Stomach (tissue), 9 donors: Measurements from ENCODE around the gene B3GNT7. TPM values are rescaled to one million over a fixed set of nuclear protein-coding genes. Genes with fewer than 3 reads are reported as not detected.
"Not testable (repeated sequence)": the region's sequence is repeated elsewhere in the genome, so short reads cannot be mapped to it uniquely, and the experiment has no call there.

Experiments
- DNase-seq, 2 donors: peaks; one replicate each; pipeline versions ENCODE4 v3.0.0 to v3.0.0-alpha.2; 2013 to 2019
- H3K27ac ChIP-seq, 5 donors: fragments of 200-600 bp in 4 of 5; sonication (generic) in 4 of 5; one replicate each; pipeline ENCODE4 v1.5.1; 2013 to 2019; ENCODE audit warnings: mild to moderate bottlenecking in 1 of 5, moderate library complexity in 1 of 5
- H3K27me3 ChIP-seq, 3 donors: fragments of 200-600 bp; sonication (generic); one replicate each; pipeline ENCODE4 v1.5.1; 2017 to 2019; ENCODE audit warnings: mixed run types in 1 of 3
- H3K36me3 ChIP-seq, 4 donors: fragments of 200-600 bp; sonication (generic); 1 replicate in 3 of 4; 2 replicates in 1 of 4; pipeline ENCODE4 v1.5.1; 2016 to 2019
- H3K4me1 ChIP-seq, 4 donors: fragments of 200-600 bp; sonication (generic); one replicate each; pipeline ENCODE4 v1.5.1; 2016 to 2019
- H3K4me3 ChIP-seq, 4 donors: fragments of 200-600 bp; sonication (generic) in 3 of 4; one replicate each; pipeline ENCODE4 v1.5.1; 2016 to 2019; ENCODE audit warnings: mild to moderate bottlenecking in 1 of 4
- H3K9me3 ChIP-seq, 4 donors: fragments of 200-600 bp; sonication (generic); one replicate each; pipeline ENCODE4 v1.5.1; 2016 to 2019
- CTCF ChIP-seq, 7 experiments: fragments of 450-650 bp in 4 of 7; fragments of 200-600 bp in 3 of 7; sonication (generic) in 3 of 7; IDR thresholded peaks; one replicate each; pipeline ENCODE4 v1.5.1; 2016 to 2019; ENCODE audit warnings: antibody characterized with exemption in 7 of 7, control low read depth in 2 of 7, mild to moderate bottlenecking in 1 of 7
- EP300 ChIP-seq: sonication (generic); formaldehyde crosslinking; IDR thresholded peaks from one replicate; pipeline ENCODE4 v1.6.1; 2017; ENCODE audit warnings: antibody characterized with exemption
- POLR2A ChIP-seq, 4 donors: fragments of 450-650 bp; IDR thresholded peaks; one replicate each; pipeline ENCODE4 v1.6.1; 2016; ENCODE audit warnings: antibody characterized with exemption in 4 of 4, control low read depth in 2 of 4, mild to moderate bottlenecking in 1 of 4, moderate library complexity in 1 of 4
- POLR2AphosphoS5 ChIP-seq, 3 donors: sonication (generic); formaldehyde crosslinking; IDR thresholded peaks; one replicate each; pipeline ENCODE4 v1.6.1; 2016; ENCODE audit warnings: antibody characterized with exemption in 3 of 3
- WGBS, 5 donors: extraction: QIAGEN DNeasy Blood & Tissue Kit in 3 of 5; methylation state at CpG; one replicate each; pipeline versions ENCODE4 v1.1.5 to v1.1.7; 2013 to 2018; 5-methylcytosine and 5-hydroxymethylcytosine counted together
- intact Hi-C: fragments of 100-400 bp; cut with DNase I; formaldehyde crosslinking; loops from one replicate; pipeline ENCODE4 v1.15.1; 2023; ENCODE audit warnings: low total_unique reads
- polyA plus RNA-seq, 3 donors: library from polyadenylated mRNA; stranded (reverse); fragments of 200-250 nt; gene quantifications; one replicate each; pipeline ENCODE4 v1.2.3, GENCODE V29; 2013
- total RNA-seq, 5 donors: library from RNA; depleted of rRNA; stranded (reverse); fragments of >200 nt; gene quantifications; one replicate each; pipeline versions ENCODE4 v1.1.0 to v1.2.3, GENCODE V29; 2014 to 2016
- donor health status: healthy with polysubstance abuse.
- donor health status: Bipolar disorder and iron deficiency.
- donor health status: healthy.

The B3GNT7 gene
- total and polyA plus RNA-seq, 8 donors = 1.9 to 156 (median 16.3) TPM

GRCh38 chr2:231427116-231427515, 31.6 kb downstream of the B3GNT7 start:
- intact Hi-C loops = no loop called here
- DNase-seq = no peak
- WGBS, 5 donors = 80 to 89% (median 84%) methylated on average over 3 of the region's 3 CpGs
- no peak overlapping the region for H3K27ac ChIP-seq
- H3K4me1 ChIP-seq = no peaks in the 10 kb centered on the region
- peaks cover 0 to 17% (median 4%) of the 10 kb centered on the region in 4 donors for H3K9me3 ChIP-seq
- no peak overlapping the region for H3K4me3 ChIP-seq
- TF ChIP-seq EP300 (no peak), CTCF (IDR thresholded peaks at IDR 0.05) (no peak), POLR2AphosphoS5 (IDR thresholded peaks at IDR 0.05) (no peak), POLR2A (IDR thresholded peaks at IDR 0.05) (no peak)
- no peaks in the 10 kb centered on the region for H3K36me3 ChIP-seq
- no peaks in the 10 kb centered on the region for H3K27me3 ChIP-seq

- WGBS, 5 donors = 80 to 82% (median 81%) methylated on average over 6 of the region's 6 CpGs
These were observed 33.6 kb downstream of the B3GNT7 start for GRCh38 chr2:231429152-231429551.

DNA sequence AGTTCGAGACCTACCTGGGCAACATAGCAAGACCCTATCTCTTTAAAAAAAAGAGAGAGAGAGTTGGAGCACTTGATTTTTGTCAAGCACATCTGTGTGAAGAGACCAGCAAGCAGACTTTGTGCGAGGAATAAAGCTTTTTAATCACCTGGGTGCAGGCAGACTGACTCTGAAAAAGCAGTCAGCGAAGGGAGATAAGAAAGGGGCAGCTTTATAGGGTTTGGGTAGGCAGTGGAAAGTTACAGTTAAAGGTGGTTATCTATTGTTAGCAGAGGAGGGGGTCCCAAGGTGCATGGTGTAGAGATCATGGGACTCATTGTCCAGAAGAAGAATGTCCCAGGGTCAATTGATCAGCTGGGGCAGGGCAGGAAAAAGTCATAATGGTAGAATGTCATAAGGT, 34.4 kb downstream of the B3GNT7 start:
- Histone ChIP-seq H3K4me1 (no peaks in the 10 kb centered on the region), H3K4me3 (no peak overlapping the region), H3K36me3 (no peaks in the 10 kb centered on the region), H3K9me3 (peaks cover 0 to 19% (median 5%) of the 10 kb centered on the region in 4 donors), H3K27me3 (no peaks in the 10 kb centered on the region), H3K27ac (no peak overlapping the region)
- TF ChIP-seq CTCF (IDR thresholded peaks at IDR 0.05) (no peak), POLR2A (IDR thresholded peaks at IDR 0.05) (no peak), EP300 (no peak), POLR2AphosphoS5 (IDR thresholded peaks at IDR 0.05) (no peak)
- intact Hi-C loops = no loop called here
- 79 to 88% (median 80%) methylated on average over 3 of the region's 3 CpGs for WGBS, 5 donors
- DNase-seq = no peak

More at GRCh38 chr2:231429152-231429551, 33.6 kb downstream of the B3GNT7 start:
- no peak overlapping the region for H3K4me3 ChIP-seq
- TF ChIP-seq POLR2A (IDR thresholded peaks at IDR 0.05) = no peak
- no peak for TF ChIP-seq CTCF (IDR thresholded peaks at IDR 0.05)
- no peak for TF ChIP-seq EP300
- TF ChIP-seq POLR2AphosphoS5 (IDR thresholded peaks at IDR 0.05) = no peak
- no peaks in the 10 kb centered on the region for H3K4me1 ChIP-seq
- no peak overlapping the region for H3K27ac ChIP-seq
- no peak for DNase-seq
- H3K9me3 ChIP-seq = peaks cover 0 to 19% (median 5%) of the 10 kb centered on the region in 4 donors
- H3K36me3 ChIP-seq = no peaks in the 10 kb centered on the region
- intact Hi-C loops = no loop called here
- H3K27me3 ChIP-seq = no peaks in the 10 kb centered on the region

DNA sequence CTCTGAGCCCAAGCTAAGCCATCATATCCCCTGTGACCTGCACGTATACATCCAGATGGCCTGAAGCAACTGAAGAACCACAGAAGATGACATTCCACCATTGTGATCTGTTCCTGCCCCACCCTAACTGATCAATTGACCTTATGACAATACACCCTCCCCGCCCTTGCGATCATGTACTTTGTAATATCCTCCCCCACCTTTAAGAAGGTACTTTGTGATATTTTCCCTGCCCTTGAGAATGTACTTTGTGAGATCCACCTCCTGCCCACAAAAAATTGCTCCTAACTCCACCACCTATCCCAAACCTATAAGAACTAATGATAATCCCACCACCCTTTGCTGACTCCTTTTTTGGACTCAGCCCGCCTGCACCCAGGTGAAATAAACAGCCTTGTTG, 34.9 kb downstream of the B3GNT7 start:
- H3K4me1 ChIP-seq, intact Hi-C loops, DNase-seq, H3K4me3 ChIP-seq, H3K27me3 ChIP-seq, H3K36me3 ChIP-seq, H3K27ac ChIP-seq: not testable (repeated sequence)
- H3K9me3 ChIP-seq = peaks cover 0 to 19% (median 5%) of the 10 kb centered on the region in 4 donors
- WGBS, 5 donors = 81 to 96% (median 92%) methylated on average over 4 of the region's 4 CpGs

GRCh38 chr2:231431606-231432005, 36.1 kb downstream of the B3GNT7 start:
- TF ChIP-seq EP300 (no peak), POLR2A (IDR thresholded peaks at IDR 0.05) (no peak), CTCF (IDR thresholded peaks at IDR 0.05) (no peak), POLR2AphosphoS5 (IDR thresholded peaks at IDR 0.05) (no peak)
- no peaks in the 10 kb centered on the region for H3K4me1 ChIP-seq
- no peaks in the 10 kb centered on the region for H3K36me3 ChIP-seq
- H3K4me3 ChIP-seq = no peak overlapping the region
- H3K27ac ChIP-seq = no peak overlapping the region
- 90 to 97% (median 96%) methylated on average over 4 of the region's 4 CpGs for WGBS, 5 donors
- no peak for DNase-seq
- H3K27me3 ChIP-seq = no peaks in the 10 kb centered on the region
- peaks cover 0 to 19% (median 5%) of the 10 kb centered on the region in 4 donors for H3K9me3 ChIP-seq
- intact Hi-C loops = no loop called here
